AG09309 (cell line): ENCODE results near the gene DYNLRB2.
A peak's percentile ranks its signal among the peaks of the same experiment; 100 is the strongest.

Experiments used
- DNase-seq: peaks from one replicate; pipeline ENCODE4 v3.0.0-alpha.2; 2010; ENCODE audit warnings: low read depth
- H3K4me3 ChIP-seq: 2 replicates; pipeline ENCODE4 v1.5.1; 2011; ENCODE audit warnings: mild to moderate bottlenecking, low read depth, low read length, moderate library complexity; ENCODE audit not compliant: control insufficient read depth
- CTCF ChIP-seq: IDR thresholded peaks from 2 replicates; pipeline ENCODE4 v1.5.1; 2011; ENCODE audit warnings: mild to moderate bottlenecking, low read depth, low read length, inconsistent platforms; ENCODE audit not compliant: insufficient read depth, control insufficient read depth; ENCODE audit errors: missing control alignments

Gene DYNLRB2

GRCh38 chr16:80576343-80576912 is 35.6 kb downstream of the DYNLRB2 start:
- no peak overlapping the region for H3K4me3 ChIP-seq
- no peak for DNase-seq
- no peak for TF ChIP-seq CTCF

- DNase-seq = no peak
- TF ChIP-seq CTCF = no peak
- no peak overlapping the region for H3K4me3 ChIP-seq
Observed at GRCh38 chr16:80577485-80578280, 36.9 kb downstream of the DYNLRB2 start.

GRCh38 chr16:80580109-80580832 is 39.5 kb downstream of the DYNLRB2 start:
- DNase-seq = no peak
- H3K4me3 ChIP-seq = no peak overlapping the region

GRCh38 chr16:80583466-80583865 is 42.7 kb downstream of the DYNLRB2 start:
- H3K4me3 ChIP-seq = no peak overlapping the region
- peak; percentile 45 for DNase-seq
- TF ChIP-seq CTCF = no peak

More at GRCh38 chr16:80580109-80580832, 39.5 kb downstream of the DYNLRB2 start:
- TF ChIP-seq CTCF = no peak

GRCh38 chr16:80585764-80586163 is 45.0 kb downstream of the DYNLRB2 start:
- TF ChIP-seq CTCF = no peak
- no peak for DNase-seq
- no peak overlapping the region for H3K4me3 ChIP-seq

- DNase-seq = no peak
- no peak for TF ChIP-seq CTCF
- no peak overlapping the region for H3K4me3 ChIP-seq
Observed at GRCh38 chr16:80586476-80586875, 45.7 kb downstream of the DYNLRB2 start.
